GM23338 (cell line): ENCODE data around the gene ELL2.

Experiments
- CREB1 ChIP-seq: fragments of 250-450 bp; sonication (Bioruptor Pico); IDR thresholded peaks from 2 replicates; pipeline ENCODE4 v1.5.0; 2020; ENCODE audit warnings: low read depth, mild to moderate bottlenecking, moderate library complexity
- CTCF ChIP-seq, 2 experiments: fragments of 200-600 bp in 1 of 2; sonication (generic) in 1 of 2; conservative IDR thresholded peaks; 2 replicates each; pipeline versions ENCODE4 v1.5.1 to v1.6.1; 2016 to 2017; ENCODE audit warnings: antibody characterized with exemption in 2 of 2, low read depth in 2 of 2, mild to moderate bottlenecking in 2 of 2, moderate library complexity in 1 of 2
- EZH2 ChIP-seq: fragments of 200-600 bp; sonication (generic); IDR thresholded peaks from one replicate; pipeline ENCODE4 v1.8.0; 2017; ENCODE audit warnings: antibody characterized with exemption, mild to moderate bottlenecking, low read depth; ENCODE audit not compliant: unreplicated experiment
- EZH2phosphoT487 ChIP-seq: fragments of 200-600 bp; sonication (generic); IDR thresholded peaks from one replicate; pipeline ENCODE4 v1.8.1; 2018; ENCODE audit warnings: antibody characterized with exemption; ENCODE audit not compliant: unreplicated experiment
- JUNB ChIP-seq: IDR thresholded peaks from one replicate; pipeline ENCODE4 v1.6.1; 2016; ENCODE audit warnings: antibody characterized with exemption; ENCODE audit not compliant: unreplicated experiment
- POLR2AphosphoS5 ChIP-seq: IDR thresholded peaks from 2 replicates; pipeline ENCODE4 v1.6.1; 2016; ENCODE audit warnings: antibody characterized with exemption, low read depth

DNA sequence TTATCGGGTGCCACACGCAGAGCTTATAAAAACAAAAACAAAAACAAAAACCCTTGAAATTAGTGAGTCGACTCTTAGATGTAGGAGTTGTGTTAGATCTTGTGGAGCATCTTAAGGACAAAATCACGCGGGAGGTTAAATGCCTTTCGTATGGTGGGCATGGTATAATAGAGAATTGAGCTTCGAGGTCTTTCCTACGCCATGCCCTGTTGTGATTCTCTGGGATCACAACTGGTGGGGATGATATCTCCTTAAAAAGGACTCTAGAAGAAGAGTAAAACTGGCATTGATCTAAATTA, 773 bp upstream of the ELL2 start:
- no peak for TF ChIP-seq CTCF (conservative IDR thresholded peaks at IDR 0.05; ENCODE audit: low read depth in 2 of 2)
- TF ChIP-seq POLR2AphosphoS5 = no peak
- TF ChIP-seq JUNB = no peak
- no peak for TF ChIP-seq EZH2phosphoT487
- TF ChIP-seq CREB1 (CRISPR knock-in tag) = no peak
- no peak for TF ChIP-seq EZH2
